SK-N-SH (cell line): ENCODE data around the gene PLCH1. TPM values are rescaled to one million over a fixed set of nuclear protein-coding genes. Genes with fewer than 3 reads are reported as not detected.

ENCODE experiments used
- CTCF ChIA-PET: fragments of 300-600, 350-600 bp; formaldehyde crosslinking; extraction: SDS; loops from one replicate; lab custom pipeline; 2021; lab: Yijun Ruan, JAX
- POLR2A ChIA-PET: fragments of 350-600 bp; sonication (Branson Sonifier 250); formaldehyde crosslinking; extraction: SDS; loops from one replicate; lab custom pipeline; 2020; ENCODE audit warnings: antibody characterized with exemption, inconsistent platforms; lab: Yijun Ruan, JAX
- DNase-seq: peaks from one replicate; pipeline ENCODE4 v3.0.0; 2012
- H2AFZ ChIP-seq: fragments of 200-600 bp; sonication (generic); 2 replicates; pipeline ENCODE4 v1.8.1; 2016; ENCODE audit warnings: antibody characterized with exemption, mild to moderate bottlenecking, low read depth
- H3F3A ChIP-seq: fragments of 200-600 bp; sonication (generic); replicated peaks from 2 replicates; pipeline ENCODE3; 2016; ENCODE audit warnings: antibody characterized with exemption, mild to moderate bottlenecking; ENCODE audit not compliant: insufficient read depth
- H3K27ac ChIP-seq, 2 experiments: fragments of 200-500 bp in 1 of 2; fragments of 200-600 bp in 1 of 2; sonication (Bioruptor generic) in 1 of 2; sonication (generic), shearing (Covaris generic) in 1 of 2; 2 replicates each; pipeline versions ENCODE4 v1.5.1 to v1.6.1; 2014 to 2016; ENCODE audit warnings: low read depth in 2 of 2, inconsistent platforms in 1 of 2, low read length in 1 of 2, mild to moderate bottlenecking in 1 of 2, mixed read lengths in 1 of 2
- H3K27me3 ChIP-seq: fragments of 200-600 bp; sonication (generic), shearing (Covaris generic); 2 replicates; pipeline ENCODE4 v1.6.1; 2016; ENCODE audit warnings: mixed run types; ENCODE audit not compliant: insufficient read depth
- H3K36me3 ChIP-seq, 2 experiments: fragments of 200-500 bp in 1 of 2; fragments of 200-600 bp in 1 of 2; sonication (Bioruptor generic) in 1 of 2; sonication (generic) in 1 of 2; replicated peaks in 1 of 2; 2 replicates each; pipeline versions ENCODE3 to v1.5.1; 2014 to 2016; ENCODE audit warnings: low read length in 1 of 2, mild to moderate bottlenecking in 1 of 2; ENCODE audit not compliant: insufficient read depth in 2 of 2, control insufficient read depth in 1 of 2
- H3K4me1 ChIP-seq, 2 experiments: fragments of 200-500 bp in 1 of 2; fragments of 200-600 bp in 1 of 2; sonication (Bioruptor generic) in 1 of 2; sonication (generic), shearing (Covaris generic) in 1 of 2; 2 replicates each; pipeline versions ENCODE4 v1.5.1 to v1.6.1; 2014 to 2016; ENCODE audit warnings: low read depth in 1 of 2, low read length in 1 of 2, mixed run types in 1 of 2; ENCODE audit not compliant: insufficient read depth in 2 of 2, control insufficient read depth in 1 of 2
- H3K4me2 ChIP-seq: fragments of 200-600 bp; sonication (generic), shearing (Covaris generic); 2 replicates; pipeline ENCODE4 v1.6.1; 2017; ENCODE audit warnings: mixed run types
- H3K4me3 ChIP-seq, 2 experiments: fragments of 200-500 bp in 1 of 2; fragments of 200-600 bp in 1 of 2; sonication (Bioruptor generic) in 1 of 2; sonication (generic), shearing (Covaris generic) in 1 of 2; 2 replicates each; pipeline versions ENCODE4 v1.5.1 to v1.8.1; 2014 to 2016; ENCODE audit warnings: low read depth in 2 of 2, inconsistent platforms in 1 of 2, low read length in 1 of 2, mild to moderate bottlenecking in 1 of 2, mixed read lengths in 1 of 2, moderate library complexity in 1 of 2
- H3K79me2 ChIP-seq: fragments of 200-600 bp; sonication (generic); 2 replicates; pipeline ENCODE4 v1.8.1; 2017; ENCODE audit warnings: mild to moderate bottlenecking; ENCODE audit not compliant: insufficient read depth
- H3K9ac ChIP-seq: fragments of 200-600 bp; sonication (generic); 2 replicates; pipeline ENCODE4 v1.6.1; 2017; ENCODE audit warnings: mixed run types
- H3K9me2 ChIP-seq: fragments of 200-600 bp; sonication (generic); 2 replicates; pipeline ENCODE4 v1.6.1; 2017; ENCODE audit warnings: mixed run types
- H3K9me3 ChIP-seq: fragments of 200-600 bp; sonication (generic); 2 replicates; pipeline ENCODE4 v1.6.1; 2017; ENCODE audit warnings: mixed run types, mild to moderate bottlenecking, moderate library complexity
- H4K20me1 ChIP-seq: fragments of 200-600 bp; sonication (generic); 2 replicates; pipeline ENCODE4 v1.6.1; 2017; ENCODE audit warnings: mild to moderate bottlenecking, mixed run types; ENCODE audit not compliant: insufficient read depth
- ELF1 ChIP-seq: IDR thresholded peaks from 2 replicates; pipeline ENCODE4 v1.4.0; 2012
- EZH2phosphoT487 ChIP-seq: fragments of 200-600 bp; sonication (generic); IDR thresholded peaks from 2 replicates; pipeline ENCODE4 v1.6.1; 2017; ENCODE audit warnings: low read depth, mixed run types, mild to moderate bottlenecking, antibody characterized with exemption, moderate library complexity, borderline replicate concordance
- FOSL2 ChIP-seq: IDR thresholded peaks from 2 replicates; pipeline ENCODE4 v1.4.0; 2012; ENCODE audit warnings: low read depth, mild to moderate bottlenecking, moderate library complexity, borderline replicate concordance
- FOXM1 ChIP-seq: IDR thresholded peaks from 2 replicates; pipeline ENCODE4 v1.4.0; 2012; ENCODE audit warnings: low read depth, mild to moderate bottlenecking
- GABPA ChIP-seq: IDR thresholded peaks from 2 replicates; pipeline ENCODE4 v1.4.0; 2012; ENCODE audit warnings: low read depth, mild to moderate bottlenecking
- MEF2A ChIP-seq: IDR thresholded peaks from 2 replicates; pipeline ENCODE4 v1.4.0; 2012; ENCODE audit warnings: low read depth, borderline replicate concordance
- MXI1 ChIP-seq: IDR thresholded peaks from 2 replicates; pipeline ENCODE4 v1.6.1; 2012; ENCODE audit warnings: mild to moderate bottlenecking, low read depth, low read length, improper control_type of control experiment
- NRF1 ChIP-seq: IDR thresholded peaks from 2 replicates; pipeline ENCODE4 v1.6.1; 2012; ENCODE audit warnings: low read depth, mild to moderate bottlenecking, low read length
- RAD21 ChIP-seq: IDR thresholded peaks from 2 replicates; pipeline ENCODE4 v1.6.1; 2012; ENCODE audit warnings: mild to moderate bottlenecking, low read length
- RCOR1 ChIP-seq: fragments of 150-350 bp; IDR thresholded peaks from 2 replicates; pipeline ENCODE4 v1.6.1; 2017; ENCODE audit warnings: antibody characterized with exemption, low read length
- RFX5 ChIP-seq: IDR thresholded peaks from 2 replicates; pipeline ENCODE4 v1.6.1; 2012; ENCODE audit warnings: mild to moderate bottlenecking, improper control_type of control experiment, low read length
- RXRA ChIP-seq: IDR thresholded peaks from 2 replicates; pipeline ENCODE4 v1.4.0; 2012; ENCODE audit warnings: low read depth, mild to moderate bottlenecking, borderline replicate concordance
- SMC3 ChIP-seq: IDR thresholded peaks from 2 replicates; pipeline ENCODE4 v1.6.1; 2012; ENCODE audit warnings: low read depth, low read length, improper control_type of control experiment
- TAF1 ChIP-seq: IDR thresholded peaks from 2 replicates; pipeline ENCODE4 v1.6.1; 2012; ENCODE audit warnings: low read depth, mild to moderate bottlenecking, low read length, moderate library complexity, borderline replicate concordance
- TCF12 ChIP-seq: IDR thresholded peaks from 2 replicates; pipeline ENCODE4 v1.4.0; 2012
- TEAD4 ChIP-seq: IDR thresholded peaks from 2 replicates; pipeline ENCODE4 v1.4.0; 2012; ENCODE audit warnings: mild to moderate bottlenecking, borderline replicate concordance; ENCODE audit not compliant: insufficient read depth
- YY1 ChIP-seq: IDR thresholded peaks from 2 replicates; pipeline ENCODE4 v1.4.0; 2012; ENCODE audit warnings: low read depth, mild to moderate bottlenecking
- WGBS: methylation state at CpG from one replicate; pipeline ENCODE4 v1.1.6; 2017; ENCODE audit warnings: low lambda C conversion rate; 5-methylcytosine and 5-hydroxymethylcytosine counted together
- polyA plus RNA-seq, 3 experiments: library from polyadenylated mRNA; depleted of rRNA; stranded (reverse); fragments of >200 nt; gene quantifications; 2 replicates each; pipeline ENCODE4 v1.2.3, GENCODE V29; 2012
- TF ChIP-seq, protein P1 (sequence below): fragments of 200-600 bp; sonication (generic); IDR thresholded peaks from 2 replicates; pipeline ENCODE4 v1.6.1; 2017; ENCODE audit warnings: antibody characterized with exemption, mild to moderate bottlenecking, moderate library complexity
- TF ChIP-seq, protein P2 (sequence below): IDR thresholded peaks from 2 replicates; pipeline ENCODE4 v1.4.0; 2012; ENCODE audit warnings: low read depth
- TF ChIP-seq, protein P3 (sequence below): IDR thresholded peaks from 2 replicates; pipeline ENCODE4; 2012

The PLCH1 gene
- polyA plus RNA-seq, 1 of the 3 experiments (the other 2 are of a cell fraction), result 0.26 TPM

DNA sequence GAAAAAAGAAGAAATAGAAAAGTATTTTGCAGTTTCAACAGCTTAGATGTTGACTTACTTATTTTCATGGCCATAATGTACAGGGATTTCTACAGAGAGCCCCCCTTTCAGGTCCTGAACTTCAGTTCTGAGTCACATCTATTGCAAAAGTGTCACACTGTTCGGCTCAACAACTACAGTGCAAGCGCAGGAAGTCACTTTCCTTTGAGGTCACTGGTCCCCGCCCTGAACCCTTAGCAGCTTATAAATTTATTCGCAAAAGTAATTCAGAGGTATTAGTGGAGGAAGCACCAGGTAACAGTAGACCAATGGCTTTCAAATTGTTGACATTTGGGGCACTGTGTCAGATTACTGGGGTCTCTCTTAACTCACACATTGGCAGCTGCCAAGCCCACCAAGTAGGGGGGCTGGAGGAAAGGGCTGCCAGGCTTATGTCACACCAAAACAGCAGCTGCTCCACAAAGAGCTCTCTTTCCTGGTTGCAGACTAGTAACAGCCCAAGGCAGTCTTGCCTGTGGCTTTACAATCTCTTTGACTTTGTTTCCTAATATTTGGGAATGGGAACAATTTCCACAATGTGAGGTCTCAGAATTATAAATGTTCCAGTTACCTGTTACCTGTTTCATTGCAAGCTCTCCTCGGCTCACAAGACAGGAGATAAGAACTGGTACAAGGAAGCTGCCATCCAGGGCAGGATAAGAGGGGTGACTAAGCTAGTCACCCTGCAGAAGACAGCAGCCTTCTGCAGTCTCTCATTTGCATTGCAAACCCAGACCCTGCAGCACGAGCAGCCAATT lies 321.1 kb downstream of the PLCH1 start:
- H4K20me1 ChIP-seq, result no peaks in the 10 kb centered on the region
- DNase-seq, result no peak
- H3K27ac ChIP-seq, result peak overlapping the region in 1 of 2 experiments; percentile 11; a peak in 1 of 4 replicates
- no peak overlapping the region for H3K9ac ChIP-seq
- H3K9me3 ChIP-seq, result no peaks in the 10 kb centered on the region
- H3K4me3 ChIP-seq, result no peak overlapping the region
- H3K4me1 ChIP-seq, result peaks cover 0 to 11% of the 10 kb centered on the region in 2 experiments; a peak in 2 of 4 replicates
- no peaks in the 10 kb centered on the region for H3K36me3 ChIP-seq
- 66% methylated on average over 6 of the region's 6 CpGs for WGBS
- CTCF ChIA-PET, result interaction anchor here (0.8 to 1.6 kb wide), 4 partner anchors 18 to 291 kb away, joined by 3 to 5 read pairs (median 3); no protein-coding TSS in a partner anchor
- no peak overlapping the region for H3K4me2 ChIP-seq
- H3K9me2 ChIP-seq, result no peaks in the 10 kb centered on the region
- no peaks in the 10 kb centered on the region for H3K27me3 ChIP-seq
- no peaks in the 10 kb centered on the region for H3K79me2 ChIP-seq
- TF ChIP-seq, protein P1, sequence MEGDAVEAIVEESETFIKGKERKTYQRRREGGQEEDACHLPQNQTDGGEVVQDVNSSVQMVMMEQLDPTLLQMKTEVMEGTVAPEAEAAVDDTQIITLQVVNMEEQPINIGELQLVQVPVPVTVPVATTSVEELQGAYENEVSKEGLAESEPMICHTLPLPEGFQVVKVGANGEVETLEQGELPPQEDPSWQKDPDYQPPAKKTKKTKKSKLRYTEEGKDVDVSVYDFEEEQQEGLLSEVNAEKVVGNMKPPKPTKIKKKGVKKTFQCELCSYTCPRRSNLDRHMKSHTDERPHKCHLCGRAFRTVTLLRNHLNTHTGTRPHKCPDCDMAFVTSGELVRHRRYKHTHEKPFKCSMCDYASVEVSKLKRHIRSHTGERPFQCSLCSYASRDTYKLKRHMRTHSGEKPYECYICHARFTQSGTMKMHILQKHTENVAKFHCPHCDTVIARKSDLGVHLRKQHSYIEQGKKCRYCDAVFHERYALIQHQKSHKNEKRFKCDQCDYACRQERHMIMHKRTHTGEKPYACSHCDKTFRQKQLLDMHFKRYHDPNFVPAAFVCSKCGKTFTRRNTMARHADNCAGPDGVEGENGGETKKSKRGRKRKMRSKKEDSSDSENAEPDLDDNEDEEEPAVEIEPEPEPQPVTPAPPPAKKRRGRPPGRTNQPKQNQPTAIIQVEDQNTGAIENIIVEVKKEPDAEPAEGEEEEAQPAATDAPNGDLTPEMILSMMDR, result no peak
- TF ChIP-seq TCF12, result no peak
- no peak for TF ChIP-seq FOSL2
- TF ChIP-seq TEAD4, result no peak
- no peak for TF ChIP-seq EZH2phosphoT487
- TF ChIP-seq, protein P2, sequence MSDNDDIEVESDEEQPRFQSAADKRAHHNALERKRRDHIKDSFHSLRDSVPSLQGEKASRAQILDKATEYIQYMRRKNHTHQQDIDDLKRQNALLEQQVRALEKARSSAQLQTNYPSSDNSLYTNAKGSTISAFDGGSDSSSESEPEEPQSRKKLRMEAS, result no peak
- no peak for TF ChIP-seq TAF1
- no peak for TF ChIP-seq RXRA
- no peak for TF ChIP-seq ELF1
- no peak for TF ChIP-seq GABPA
- TF ChIP-seq YY1, result no peak
- no peak for TF ChIP-seq SMC3
- no peaks in the 10 kb centered on the region for H3F3A ChIP-seq
- POLR2A ChIA-PET, result no interaction called here
- no peak overlapping the region for H2AFZ ChIP-seq

DNA sequence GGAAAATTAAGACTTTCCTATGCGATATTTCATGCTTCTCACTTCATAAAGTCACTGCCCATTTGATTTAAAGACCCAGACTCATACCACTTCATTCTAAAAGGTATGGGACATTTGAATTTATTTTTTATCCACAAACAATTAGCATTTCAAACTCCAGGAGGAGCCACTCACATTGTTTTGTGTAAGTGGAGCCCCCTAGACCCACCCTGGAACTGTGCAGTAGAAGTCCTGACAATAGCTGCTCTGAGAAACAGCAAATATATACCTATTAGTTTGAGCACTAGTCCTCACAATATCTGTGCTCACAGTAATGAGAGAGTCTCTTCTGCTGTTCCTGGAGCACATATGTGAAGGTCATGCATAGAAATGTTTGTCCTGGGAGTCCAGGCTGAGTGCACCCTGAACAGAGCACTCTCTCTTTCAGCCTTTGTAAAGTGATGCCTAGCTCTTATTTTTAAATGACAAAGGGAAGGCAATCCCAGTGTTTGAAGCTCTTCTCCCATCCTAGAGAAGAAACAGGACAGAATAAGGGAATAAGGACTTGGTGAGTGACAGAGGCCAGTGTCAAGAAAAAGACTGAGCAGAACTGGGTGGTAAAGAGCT lies 323.9 kb downstream of the PLCH1 start:
- POLR2A ChIA-PET, result no interaction called here
- no peaks in the 10 kb centered on the region for H3K9me3 ChIP-seq
- no peak for DNase-seq
- CTCF ChIA-PET, result interaction anchor here (0.9 to 2.0 kb wide), 6 partner anchors 9 to 281 kb away, joined by 3 to 12 read pairs (median 4); no protein-coding TSS in a partner anchor
- H3F3A ChIP-seq, result no peaks in the 10 kb centered on the region
- H3K27me3 ChIP-seq, result no peaks in the 10 kb centered on the region
- no peaks in the 10 kb centered on the region for H3K36me3 ChIP-seq
- no peak overlapping the region for H3K9ac ChIP-seq
- peak overlapping the region in 1 of 2 experiments; percentile 58; a peak in 2 of 4 replicates for H3K27ac ChIP-seq
- TF ChIP-seq RXRA (no peak), MEF2A (no peak), FOSL2 (no peak), RAD21 (no peak; the same call in 1 of the 2 replicates), FOXM1 (no peak), EZH2phosphoT487 (no peak), NRF1 (no peak), SMC3 (no peak), TAF1 (no peak), TCF12 (no peak), MXI1 (no peak), RCOR1 (no peak), RFX5 (no peak)
- TF ChIP-seq, protein P1, result no peak; the same call in 1 of the 2 replicates
- TF ChIP-seq, protein P3, sequence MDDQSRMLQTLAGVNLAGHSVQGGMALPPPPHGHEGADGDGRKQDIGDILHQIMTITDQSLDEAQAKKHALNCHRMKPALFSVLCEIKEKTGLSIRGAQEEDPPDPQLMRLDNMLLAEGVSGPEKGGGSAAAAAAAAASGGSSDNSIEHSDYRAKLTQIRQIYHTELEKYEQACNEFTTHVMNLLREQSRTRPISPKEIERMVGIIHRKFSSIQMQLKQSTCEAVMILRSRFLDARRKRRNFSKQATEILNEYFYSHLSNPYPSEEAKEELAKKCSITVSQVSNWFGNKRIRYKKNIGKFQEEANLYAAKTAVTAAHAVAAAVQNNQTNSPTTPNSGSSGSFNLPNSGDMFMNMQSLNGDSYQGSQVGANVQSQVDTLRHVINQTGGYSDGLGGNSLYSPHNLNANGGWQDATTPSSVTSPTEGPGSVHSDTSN, result no peak
- TF ChIP-seq, protein P2, result no peak
- no peak overlapping the region for H3K4me3 ChIP-seq
- no peaks in the 10 kb centered on the region for H3K9me2 ChIP-seq
- no peak overlapping the region for H2AFZ ChIP-seq
- H3K4me1 ChIP-seq, result peaks cover 0 to 29% of the 10 kb centered on the region in 2 experiments; a peak in 2 of 4 replicates
- no peak overlapping the region for H3K4me2 ChIP-seq
- 58% methylated on average over 1 of the region's 1 CpG for WGBS
- no peaks in the 10 kb centered on the region for H4K20me1 ChIP-seq
- no peaks in the 10 kb centered on the region for H3K79me2 ChIP-seq
